IPS-18c (cell line): ENCODE measurements around the gene TMEM100.

ENCODE experiments used
- H3K4me3 ChIP-seq: 2 replicates; pipeline ENCODE4 v1.7.0; 2013; ENCODE audit warnings: low read depth, mild to moderate bottlenecking, low read length, moderate library complexity; ENCODE audit not compliant: insufficient read depth
- H3K9me3 ChIP-seq: one replicate; pipeline ENCODE4 v1.6.1; 2013; ENCODE audit warnings: mild to moderate bottlenecking, low read length, moderate library complexity; ENCODE audit not compliant: control insufficient read depth, insufficient read depth

TMEM100 gene

DNA sequence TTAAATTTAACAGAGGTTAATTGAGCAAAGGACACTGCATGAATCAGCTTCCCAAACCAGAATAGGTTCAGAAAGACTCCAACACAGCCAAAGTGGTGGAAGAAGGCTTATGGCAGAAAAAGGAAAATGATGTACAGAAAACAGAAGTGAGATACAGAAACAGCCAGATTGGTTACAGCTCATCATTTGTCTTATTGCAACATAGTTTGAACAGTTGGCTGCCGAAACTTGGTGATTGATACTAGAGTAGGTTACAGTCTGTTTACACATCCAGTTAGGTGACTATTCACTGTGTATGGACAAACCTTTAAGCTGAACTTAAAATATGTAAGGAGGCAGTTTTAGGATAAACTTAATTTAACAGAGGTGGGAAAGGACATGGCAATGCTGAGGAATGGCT, 18.3 kb downstream of the TMEM100 start:
- H3K9me3 ChIP-seq, result no peaks in the 10 kb centered on the region
- H3K4me3 ChIP-seq, result no peak overlapping the region

DNA sequence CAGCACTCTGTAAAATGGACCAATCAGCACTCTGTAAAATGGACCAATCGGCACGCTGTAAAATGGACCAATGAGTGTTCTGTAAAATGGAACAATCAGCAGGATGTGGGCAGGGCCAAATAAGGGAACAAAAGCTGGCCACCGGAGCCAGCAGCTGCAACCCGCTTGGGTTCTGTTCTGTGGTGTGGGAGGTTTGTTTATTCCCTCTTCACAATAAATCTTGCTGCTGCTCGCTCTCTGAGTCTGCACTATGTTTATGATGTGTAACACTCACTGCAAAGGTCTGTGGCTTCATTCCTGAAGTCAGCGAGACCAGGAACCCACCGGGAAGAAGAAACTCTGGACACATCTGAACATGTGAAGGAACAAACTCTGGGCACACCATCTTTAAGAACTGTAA, 20.5 kb downstream of the TMEM100 start:
- Histone ChIP-seq H3K9me3 (no peaks in the 10 kb centered on the region), H3K4me3 (no peak overlapping the region)

DNA sequence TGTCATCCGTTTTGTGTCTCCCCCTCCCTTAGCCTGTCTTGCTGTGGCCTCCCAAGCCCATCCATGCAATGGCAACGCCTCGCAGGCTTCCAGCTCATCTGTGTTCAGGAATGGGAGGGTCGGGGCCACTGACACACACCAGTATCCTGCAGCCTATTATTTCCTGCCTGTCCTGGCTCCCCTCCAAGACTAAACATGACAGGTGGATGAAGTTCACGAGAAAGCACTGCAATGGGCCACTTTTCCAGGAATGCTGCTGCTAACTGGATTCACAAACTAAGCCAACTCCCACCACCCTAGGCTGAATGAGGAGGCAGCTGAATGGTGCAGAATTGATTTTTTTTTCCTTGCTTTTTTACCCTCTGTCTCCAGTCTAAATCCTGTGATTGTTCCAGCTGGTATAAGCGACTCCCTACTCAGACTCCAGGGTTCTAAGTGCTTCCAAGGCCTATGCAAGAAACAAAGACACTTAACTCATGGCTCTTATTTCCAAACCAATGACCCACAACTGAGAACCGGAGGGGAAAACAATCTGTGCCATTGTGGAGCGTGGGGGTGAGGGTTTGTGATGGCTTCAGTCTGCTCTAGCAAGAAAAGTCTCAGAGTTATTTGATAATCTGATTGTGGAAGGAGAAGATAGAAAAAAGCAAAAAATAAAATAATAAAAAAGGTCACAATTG, 23.3 kb downstream of the TMEM100 start:
- Histone ChIP-seq H3K4me3 (no peak overlapping the region), H3K9me3 (no peaks in the 10 kb centered on the region)

DNA sequence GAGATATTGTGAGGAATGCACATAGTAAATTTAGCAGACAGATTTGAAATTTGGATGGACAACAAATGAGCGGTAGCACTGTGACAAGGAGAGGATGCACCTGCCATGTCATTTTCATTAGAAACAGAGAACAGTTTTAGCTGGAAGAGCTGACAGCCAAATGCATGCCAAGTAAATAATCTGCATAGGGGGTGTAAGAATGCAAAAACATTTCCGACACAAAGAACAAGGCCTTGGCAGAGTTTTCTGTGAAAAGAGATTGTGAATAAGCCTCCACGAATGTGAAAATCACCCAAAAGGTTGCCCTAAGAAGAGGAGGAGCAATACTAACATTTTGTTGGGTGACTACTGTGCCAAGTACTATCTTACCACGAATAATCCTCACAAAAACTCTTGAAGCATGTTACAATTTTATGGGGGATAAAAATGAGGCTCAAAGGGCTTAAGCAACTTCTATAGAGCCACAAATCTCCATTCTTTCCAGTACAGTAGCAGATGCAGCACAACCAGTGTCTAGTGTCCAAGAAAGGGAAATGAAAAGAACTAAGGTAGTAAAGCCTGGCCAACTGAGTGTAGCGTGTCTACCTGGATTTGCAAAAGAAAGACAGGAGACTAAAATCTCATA, 28.3 kb downstream of the TMEM100 start:
- Histone ChIP-seq H3K4me3 (no peak overlapping the region), H3K9me3 (no peaks in the 10 kb centered on the region)

DNA sequence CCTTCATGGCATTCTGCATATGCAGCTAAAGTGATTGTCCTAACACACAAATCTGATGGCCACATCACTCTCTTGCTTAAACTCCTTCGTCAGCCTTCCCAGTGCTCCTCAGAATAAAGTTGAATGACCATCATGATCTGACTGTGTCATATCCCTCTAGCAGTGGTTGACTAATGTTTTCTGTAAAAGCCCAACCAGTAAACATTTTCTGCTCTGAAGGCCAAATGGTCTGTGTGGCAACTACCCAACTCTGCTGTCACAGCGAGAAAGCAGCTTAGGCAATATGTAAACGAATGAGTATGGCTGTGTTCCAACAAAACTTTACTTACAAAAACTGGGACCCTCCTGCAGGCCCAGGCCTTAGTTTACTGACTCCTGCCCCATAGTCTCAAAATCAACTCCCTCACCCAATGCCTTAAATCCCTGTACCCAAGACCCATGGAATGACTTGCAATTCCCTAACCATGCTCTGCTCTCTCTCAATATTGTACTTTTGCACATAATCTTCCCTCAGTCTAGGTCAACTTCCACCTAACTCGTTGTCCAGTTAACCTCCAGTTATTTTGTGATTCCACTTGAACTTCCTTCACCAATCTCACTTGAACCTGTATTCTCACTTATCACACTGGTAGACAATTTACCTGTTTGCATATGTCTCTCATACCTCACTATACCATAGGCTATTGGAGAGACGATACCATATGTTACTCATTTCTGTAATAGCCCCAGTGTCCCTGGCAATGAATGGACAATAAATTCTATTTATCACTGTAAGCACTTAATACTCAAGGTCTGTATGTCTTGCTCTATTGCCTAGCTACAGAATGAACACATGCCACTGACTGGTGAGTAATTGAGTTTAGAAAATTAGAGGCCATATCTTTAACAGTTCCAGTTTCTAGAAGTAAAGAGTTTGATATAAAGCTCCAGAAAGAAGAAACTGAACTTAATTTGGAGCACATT, 29.1 kb downstream of the TMEM100 start:
- no peak overlapping the region for H3K4me3 ChIP-seq
- no peaks in the 10 kb centered on the region for H3K9me3 ChIP-seq

DNA sequence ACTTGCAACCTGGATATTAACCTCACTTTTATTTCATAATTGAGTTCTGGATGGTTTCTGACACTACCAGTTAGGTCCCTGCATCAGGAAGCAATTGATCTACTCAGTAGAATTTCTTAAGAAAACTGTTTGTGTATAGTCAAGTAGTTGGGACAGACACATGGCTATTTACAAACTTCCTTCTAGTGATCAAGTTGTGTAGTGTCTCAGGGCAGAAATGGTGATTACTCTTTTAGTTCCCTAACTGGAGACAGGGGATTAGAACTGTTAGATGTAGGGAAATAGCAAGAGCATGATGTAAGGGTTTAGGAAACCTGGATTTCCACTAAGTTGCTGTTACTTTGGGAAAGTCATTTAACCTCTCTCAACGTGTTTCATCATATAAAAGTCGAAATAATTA, 30.4 kb downstream of the TMEM100 start:
- no peak overlapping the region for H3K4me3 ChIP-seq
- peaks cover 3% of the 10 kb centered on the region for H3K9me3 ChIP-seq

DNA sequence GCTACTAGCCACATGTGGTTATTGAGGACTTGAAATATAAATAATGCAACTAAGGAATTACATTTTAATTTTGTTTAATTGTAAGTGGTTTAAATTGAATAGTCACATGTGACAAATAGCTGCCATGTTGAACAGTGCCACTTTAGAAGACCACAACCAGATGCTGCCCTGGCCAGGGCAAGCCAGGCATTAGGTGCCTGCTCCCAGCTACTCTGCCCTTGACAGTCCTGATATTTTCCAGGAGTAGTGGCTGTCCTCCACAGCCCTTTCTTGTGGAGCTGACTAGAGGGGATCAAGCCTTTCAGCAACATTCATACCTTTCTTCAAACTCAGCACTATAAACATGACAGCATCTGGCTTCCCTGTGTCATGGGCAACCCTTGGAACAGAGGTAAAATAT, 31.0 kb downstream of the TMEM100 start:
- H3K9me3 ChIP-seq, result peaks cover 7% of the 10 kb centered on the region
- H3K4me3 ChIP-seq, result no peak overlapping the region

DNA sequence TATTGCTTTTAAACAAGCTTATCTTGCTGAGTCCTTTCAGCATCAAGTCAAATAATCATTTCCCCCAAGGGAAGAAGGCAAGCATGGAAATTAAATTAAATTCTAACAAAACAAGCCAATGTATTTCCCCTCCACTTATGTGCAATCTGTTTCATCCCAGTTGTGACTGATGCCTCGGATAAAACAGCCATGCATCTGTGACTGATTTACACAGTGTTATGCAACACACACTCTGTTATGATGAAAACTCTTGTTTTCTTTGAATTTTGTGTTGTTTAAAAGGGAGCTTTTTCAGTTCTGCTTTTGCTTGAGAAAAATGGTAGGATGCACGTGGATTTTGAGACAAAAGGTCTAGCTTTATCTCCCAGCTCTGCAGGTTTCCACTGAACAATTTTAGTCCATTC, 32.6 kb downstream of the TMEM100 start:
- H3K9me3 ChIP-seq, result peaks cover 7% of the 10 kb centered on the region

DNA sequence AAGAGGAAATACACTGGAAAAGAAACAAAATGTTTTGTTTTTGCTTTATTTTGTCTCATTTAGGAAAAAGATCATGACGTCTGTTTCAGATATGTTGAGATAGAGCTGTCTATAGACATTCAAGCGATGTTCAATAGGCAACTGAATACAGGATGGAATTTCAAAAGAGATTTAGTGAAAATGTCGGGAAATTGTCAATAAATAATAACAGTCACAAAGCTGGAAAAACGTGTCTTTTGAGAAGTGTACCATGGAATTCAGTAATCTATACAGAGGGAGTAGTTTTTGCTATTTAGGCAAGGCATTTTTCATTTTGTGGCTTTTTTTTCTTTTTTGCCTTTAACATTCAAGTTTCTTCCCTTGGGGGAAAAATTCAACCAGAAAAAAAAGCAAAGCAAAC, 33.0 kb downstream of the TMEM100 start:
- no peak overlapping the region for H3K4me3 ChIP-seq
- peaks cover 7% of the 10 kb centered on the region for H3K9me3 ChIP-seq

More for the DNA sequence above, 32.6 kb downstream of the TMEM100 start:
- H3K4me3 ChIP-seq, result no peak overlapping the region

DNA sequence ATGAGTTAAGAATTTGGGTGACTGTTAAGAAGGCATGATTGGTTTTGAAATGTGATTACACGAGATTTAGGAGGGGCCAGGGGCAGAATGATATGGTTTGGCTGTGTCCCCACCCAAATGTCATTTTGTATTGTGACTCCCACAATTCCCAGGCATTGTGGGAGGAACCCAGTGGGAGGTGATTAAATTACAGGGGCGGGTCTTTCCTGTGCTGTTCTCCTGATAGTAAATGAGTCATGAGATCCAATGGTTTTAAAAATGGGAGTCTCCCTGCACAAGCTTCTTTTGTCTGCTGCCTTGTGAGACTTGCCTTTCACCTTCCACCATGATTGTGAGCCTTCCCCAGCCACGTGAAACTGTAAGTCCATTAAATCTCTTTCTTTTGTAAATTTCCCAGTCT, 34.6 kb downstream of the TMEM100 start:
- Histone ChIP-seq H3K9me3 (peaks cover 7% of the 10 kb centered on the region), H3K4me3 (no peak overlapping the region)

DNA sequence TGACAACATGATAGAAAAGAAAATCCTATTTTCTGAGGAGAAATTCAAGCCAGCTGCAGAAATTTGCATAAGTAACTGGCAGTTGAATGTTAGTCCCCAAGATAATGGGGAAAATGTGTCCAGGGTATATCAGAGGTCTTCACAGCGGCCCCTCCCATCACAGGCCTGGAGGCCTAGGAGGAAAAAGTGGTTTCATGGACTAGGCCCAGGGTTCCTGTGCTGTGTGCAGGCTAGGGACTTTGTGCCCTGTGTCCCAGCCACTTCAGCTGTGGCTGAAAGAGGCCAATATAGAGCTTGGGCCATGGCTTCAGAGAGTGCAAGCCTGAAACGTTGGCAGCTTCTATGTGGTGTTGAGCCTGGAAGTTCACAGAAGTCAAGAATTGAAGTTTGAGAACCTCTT, 35.6 kb downstream of the TMEM100 start:
- peaks cover 7% of the 10 kb centered on the region for H3K9me3 ChIP-seq

DNA sequence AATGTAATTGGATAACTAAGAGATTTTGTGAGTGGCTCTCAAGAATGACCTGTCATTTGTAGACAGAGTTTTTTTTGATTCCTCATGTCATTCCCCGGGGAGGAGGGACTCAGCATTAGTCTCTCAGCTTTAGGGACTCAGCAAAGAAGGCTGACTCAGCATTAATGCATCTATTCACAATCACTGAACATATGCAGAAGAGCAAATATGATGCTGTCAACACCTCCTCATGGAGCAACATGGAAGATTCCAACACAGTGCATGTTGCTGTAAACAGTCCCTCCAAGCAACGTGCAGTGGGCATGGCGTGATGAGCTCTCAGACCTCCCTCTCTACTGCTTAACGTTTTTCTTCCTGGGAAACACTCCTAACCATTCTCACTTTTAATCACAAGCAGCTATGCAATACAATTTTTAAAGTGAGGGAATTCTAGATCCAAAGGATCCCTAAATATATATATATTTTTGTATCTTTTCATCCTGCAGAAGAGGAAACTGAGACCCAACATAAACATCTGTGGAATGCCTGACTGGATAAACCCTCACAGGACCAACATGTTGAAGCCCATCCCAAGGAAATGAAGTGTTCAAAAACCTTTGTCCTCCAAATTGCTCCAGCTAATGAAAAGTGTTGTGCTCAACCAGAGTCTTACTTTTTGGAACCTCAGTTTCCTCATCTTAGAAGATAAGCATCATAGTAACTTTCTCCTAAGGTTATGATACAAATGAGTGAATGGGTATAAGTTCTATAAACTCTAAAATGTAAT, 38.9 kb downstream of the TMEM100 start:
- Histone ChIP-seq H3K9me3 (peaks cover 7% of the 10 kb centered on the region), H3K4me3 (no peak overlapping the region)

More for the DNA sequence above, 35.6 kb downstream of the TMEM100 start:
- no peak overlapping the region for H3K4me3 ChIP-seq

DNA sequence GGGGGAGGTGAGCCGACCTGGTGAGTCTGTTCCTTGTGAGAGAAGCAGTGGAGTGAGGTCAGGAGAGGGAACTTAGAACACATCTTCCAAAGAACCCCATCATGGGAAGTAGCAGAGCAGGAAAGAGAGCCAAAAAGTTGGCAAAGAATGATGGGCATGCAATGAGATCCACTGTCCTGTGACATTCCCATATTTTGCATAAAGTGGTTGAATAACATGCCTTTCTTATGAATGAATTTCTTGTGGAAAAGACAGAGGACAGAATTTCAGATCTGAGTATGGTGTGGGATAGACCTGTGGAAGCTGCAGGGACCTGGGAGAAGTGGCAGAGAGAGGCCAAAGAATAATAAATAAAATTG, 41.3 kb downstream of the TMEM100 start:
- Histone ChIP-seq H3K4me3 (no peak overlapping the region), H3K9me3 (no peaks in the 10 kb centered on the region)

DNA sequence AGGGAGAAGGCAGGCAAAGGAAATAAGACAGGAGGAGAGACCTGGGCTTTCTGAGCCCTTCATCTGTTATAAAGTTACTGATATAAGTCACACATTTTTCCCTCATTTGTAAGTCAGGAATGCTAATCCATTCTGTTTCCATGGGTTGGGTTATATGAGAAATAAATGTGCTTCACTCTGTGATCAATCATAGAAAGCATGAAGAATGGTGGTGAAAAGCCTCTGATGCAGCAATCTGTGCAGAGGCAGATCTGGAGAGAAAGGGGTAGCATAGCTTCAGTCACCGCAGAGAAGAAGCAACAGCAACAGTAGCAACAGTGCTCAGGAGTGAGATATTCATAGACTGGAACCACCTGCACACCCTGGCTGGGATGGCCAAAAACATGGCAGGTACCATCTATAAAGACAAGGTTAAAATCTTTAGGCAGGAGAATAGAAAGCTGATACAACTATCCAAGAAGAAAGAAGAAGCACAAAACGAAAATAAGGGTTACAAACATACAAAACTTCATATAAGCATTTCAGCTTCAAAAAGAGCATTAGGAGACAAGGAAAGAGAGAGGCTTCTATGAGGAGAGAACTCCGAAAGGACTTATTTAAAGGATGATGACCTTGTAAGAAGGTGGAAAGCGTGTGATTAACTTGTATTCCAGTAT, 41.9 kb downstream of the TMEM100 start:
- Histone ChIP-seq H3K9me3 (no peaks in the 10 kb centered on the region), H3K4me3 (no peak overlapping the region)

DNA sequence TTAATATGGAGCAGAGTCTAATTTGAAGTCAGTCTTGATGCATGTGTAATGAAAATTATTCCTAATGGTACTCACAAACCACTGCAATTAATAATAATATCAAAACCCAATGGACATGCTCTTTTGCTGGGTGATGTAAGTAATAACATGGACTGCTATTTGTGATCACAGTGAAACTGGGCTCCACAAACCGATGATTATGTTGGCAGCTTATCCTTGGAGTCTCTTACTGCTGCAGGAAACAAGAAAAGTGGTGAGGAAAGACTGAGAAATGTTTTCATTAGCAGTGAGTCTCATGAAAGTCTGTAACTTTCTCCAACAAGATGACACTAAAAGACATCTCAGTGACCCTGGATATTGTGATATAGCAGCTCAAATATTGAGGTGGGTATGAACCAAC, 45.2 kb downstream of the TMEM100 start:
- H3K9me3 ChIP-seq, result peaks cover 5% of the 10 kb centered on the region

DNA sequence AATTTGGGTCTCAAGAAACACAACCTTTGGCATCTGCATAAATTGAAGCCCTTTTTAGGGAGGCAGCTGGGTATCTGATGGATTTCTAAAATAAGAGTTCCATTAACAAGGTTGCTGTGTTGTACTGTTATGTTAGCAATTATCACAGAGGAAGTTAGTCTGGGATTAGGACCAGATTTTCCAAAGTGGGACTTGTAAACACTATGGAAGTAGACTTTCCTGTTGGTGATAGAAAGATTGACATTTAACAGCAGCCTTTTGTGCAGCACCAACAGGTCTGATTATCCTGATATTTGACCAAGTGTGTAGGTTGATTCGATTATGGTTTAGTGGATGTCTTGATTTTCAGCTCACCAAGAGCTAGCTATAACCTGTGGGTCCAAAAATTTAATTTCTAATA, 46.4 kb downstream of the TMEM100 start:
- H3K9me3 ChIP-seq, result peaks cover 5% of the 10 kb centered on the region
- no peak overlapping the region for H3K4me3 ChIP-seq

More for the DNA sequence above, 45.2 kb downstream of the TMEM100 start:
- no peak overlapping the region for H3K4me3 ChIP-seq
